HCT116 (cell line): ENCODE measurements around the gene PRKCQ. TPM values are rescaled to one million over a fixed set of nuclear protein-coding genes. Genes with fewer than 3 reads are reported as not detected.

Experiments
- ATAC-seq: fragments of 200-7000 bp; cut with Tn5 transposase; 2 replicates; pipeline ENCODE4 v1.9.1; 2020; ENCODE audit warnings: mild to moderate bottlenecking, moderate library complexity
- BruUV-seq: library from RNA; stranded (reverse); fragments of 400-500 nt; replicated peaks from 2 replicates; lab custom pipeline; 2021; lab: Mats Ljungman, UMichigan
- CTCF ChIA-PET: fragments of 300-600 bp; sonication (Branson Sonifier 250); formaldehyde crosslinking; loops from one replicate; lab custom pipeline; 2021; ENCODE audit warnings: antibody characterized with exemption; lab: Charles Lee
- POLR2A ChIA-PET: fragments of 300-600, 350-600 bp; sonication (Branson Sonifier 250); formaldehyde crosslinking; loops from one replicate; lab custom pipeline; 2021; ENCODE audit warnings: antibody characterized with exemption; lab: Charles Lee
- RAD21 ChIA-PET, 2 experiments: fragments of 300-600 bp; sonication (Branson Sonifier 250); formaldehyde crosslinking; loops; one replicate each; lab custom pipeline; 2023; ENCODE audit warnings: low total read pairs in 2 of 2; ENCODE audit not compliant: uncharacterized antibody in 2 of 2, unreplicated experiment in 2 of 2, low non-redundant PET in 1 of 2; lab: Charles Lee
- DNase-seq: peaks from one replicate; pipeline ENCODE4 v3.0.0-alpha.2; 2010; ENCODE audit warnings: low read depth, low spot score
- H2AFZ ChIP-seq: fragments of 200-600 bp; shearing (Covaris generic), sonication (generic); 2 replicates; pipeline ENCODE4 v1.6.1; 2017; ENCODE audit warnings: low read depth, mixed run types, mixed read lengths, antibody characterized with exemption, low read length; ENCODE audit not compliant: poor library complexity, severe bottlenecking
- H3K27ac ChIP-seq: 2 replicates; pipeline ENCODE4 v1.5.1; 2012; ENCODE audit warnings: low read depth, low read length
- H3K27me3 ChIP-seq: fragments of 200-600 bp; sonication (generic); 2 replicates; pipeline ENCODE4 v1.6.1; 2016; ENCODE audit warnings: mixed run types, low read length, mixed read lengths; ENCODE audit not compliant: insufficient read depth
- H3K36me3 ChIP-seq, 2 experiments: fragments of 200-500 bp in 1 of 2; fragments of 200-600 bp in 1 of 2; sonication (Bioruptor generic) in 1 of 2; sonication (generic) in 1 of 2; 2 replicates each; pipeline versions ENCODE4 v1.5.1 to v1.6.1; 2014 to 2016; ENCODE audit warnings: low read length in 2 of 2, inconsistent platforms in 1 of 2, mixed read lengths in 1 of 2, mixed run types in 1 of 2; ENCODE audit not compliant: insufficient read depth in 2 of 2, control insufficient read depth in 1 of 2
- H3K4me1 ChIP-seq, 2 experiments: fragments of 200-600 bp in 1 of 2; sonication (generic) in 1 of 2; 2 replicates each; pipeline versions ENCODE4 v1.5.1 to v1.6.1; 2012 to 2017; ENCODE audit warnings: low read length in 2 of 2, inconsistent platforms in 1 of 2, mild to moderate bottlenecking in 1 of 2, mixed read lengths in 1 of 2, mixed run types in 1 of 2, moderate library complexity in 1 of 2; ENCODE audit not compliant: insufficient read depth in 2 of 2, control insufficient read depth in 1 of 2
- H3K4me2 ChIP-seq: fragments of 200-600 bp; sonication (generic); 2 replicates; pipeline ENCODE4 v1.6.1; 2017; ENCODE audit warnings: mixed run types, low read length, mixed read lengths
- H3K4me3 ChIP-seq, 2 experiments: fragments of 200-600 bp in 1 of 2; sonication (generic) in 1 of 2; replicated peaks in 1 of 2; 2 replicates each; pipeline ENCODE4 v1.5.1; 2011 to 2016; ENCODE audit warnings: low read length in 2 of 2, control low read depth in 1 of 2, low read depth in 1 of 2, mild to moderate bottlenecking in 1 of 2, mixed read lengths in 1 of 2, mixed run types in 1 of 2
- H3K79me2 ChIP-seq: fragments of 200-600 bp; sonication (generic); 2 replicates; pipeline ENCODE4 v1.6.1; 2017; ENCODE audit warnings: mild to moderate bottlenecking, mixed run types, low read length, moderate library complexity, mixed read lengths; ENCODE audit not compliant: insufficient read depth
- H3K9ac ChIP-seq: fragments of 200-600 bp; sonication (generic); 2 replicates; pipeline ENCODE4 v1.6.1; 2016; ENCODE audit warnings: low read length, mixed read lengths
- H3K9me2 ChIP-seq: fragments of 200-600 bp; sonication (generic), shearing (Covaris generic); 2 replicates; pipeline ENCODE4 v1.6.1; 2017; ENCODE audit warnings: mixed run types, mild to moderate bottlenecking, moderate library complexity; ENCODE audit not compliant: insufficient read depth
- H3K9me3 ChIP-seq, 2 experiments: fragments of 200-500 bp in 1 of 2; fragments of 200-600 bp in 1 of 2; sonication (Bioruptor generic) in 1 of 2; sonication (generic) in 1 of 2; 2 replicates each; pipeline ENCODE4 v1.6.1; 2014 to 2017; ENCODE audit warnings: low read length in 2 of 2, mixed read lengths in 2 of 2, inconsistent platforms in 1 of 2, low read depth in 1 of 2, mild to moderate bottlenecking in 1 of 2, mixed run types in 1 of 2, moderate library complexity in 1 of 2; ENCODE audit not compliant: control insufficient read depth in 1 of 2, insufficient read depth in 1 of 2
- H4K20me1 ChIP-seq: fragments of 200-600 bp; sonication (generic), shearing (Covaris generic); 2 replicates; pipeline ENCODE4 v1.6.1; 2017; ENCODE audit warnings: mixed run types, mild to moderate bottlenecking, moderate library complexity; ENCODE audit not compliant: insufficient read depth
- CBX3 ChIP-seq: IDR thresholded peaks from 2 replicates; pipeline ENCODE4 v1.6.1; 2012; ENCODE audit warnings: low read depth
- CEBPB ChIP-seq: IDR thresholded peaks from 2 replicates; pipeline ENCODE4 v1.6.1; 2012; ENCODE audit warnings: low read depth
- EZH2phosphoT487 ChIP-seq: fragments of 200-600 bp; IDR thresholded peaks from 2 replicates; pipeline ENCODE4 v1.6.1; 2018; ENCODE audit warnings: antibody characterized with exemption, borderline replicate concordance
- JUND ChIP-seq: IDR thresholded peaks from 2 replicates; pipeline ENCODE4 v1.6.1; 2012
- POLR2AphosphoS5 ChIP-seq: IDR thresholded peaks from 2 replicates; pipeline ENCODE4 v1.6.1; 2011; ENCODE audit warnings: mild to moderate bottlenecking, low read depth, low read length, moderate library complexity
- SIN3A ChIP-seq: IDR thresholded peaks from 2 replicates; pipeline ENCODE4 v1.6.1; 2012; ENCODE audit warnings: low read depth
- YY1 ChIP-seq: IDR thresholded peaks from 2 replicates; pipeline ENCODE4 v1.6.1; 2011; ENCODE audit warnings: low read length, low read depth, moderate library complexity, mild to moderate bottlenecking; ENCODE audit not compliant: insufficient replicate concordance; ENCODE audit errors: extremely low read depth
- ZNF274 ChIP-seq: fragments of 200-500 bp; sonication (Bioruptor generic); IDR thresholded peaks from 2 replicates; pipeline ENCODE4 v1.6.1; 2014; ENCODE audit warnings: mild to moderate bottlenecking, low read depth, low read length, inconsistent platforms
- intact Hi-C: fragments of 100-400 bp; cut with micrococcal nuclease; formaldehyde crosslinking; loops from 2 replicates; pipeline ENCODE4 v1.10.0; 2022
- total RNA-seq: library from RNA; stranded (reverse); gene quantifications from one replicate; pipeline ENCODE4 v1.2.1, GENCODE V29; 2021; ENCODE audit not compliant: unreplicated experiment
- TF ChIP-seq, protein P1 (sequence below): IDR thresholded peaks from 2 replicates; pipeline ENCODE4 v1.6.1; 2012; ENCODE audit warnings: low read depth

The PRKCQ gene
- total RNA-seq, 1 experiment from 2014 or later, result 0.54 TPM

GRCh38 chr10:6518791-6519429 lies 61.2 kb downstream of the PRKCQ start:
- Histone ChIP-seq H3K4me3 (no peak overlapping the region), H3K9me3 (no peaks in the 10 kb centered on the region), H3K27me3 (peaks cover 58% of the 10 kb centered on the region), H3K9ac (no peak overlapping the region)
- intact Hi-C loops, result no loop called here
- no TSS peak for BruUV-seq
- ATAC-seq, result no peak
- TF ChIP-seq YY1 (no peak), CEBPB (no peak), SIN3A (no peak), CBX3 (no peak), ZNF274 (no peak), JUND (no peak), POLR2AphosphoS5 (no peak), EZH2phosphoT487 (no peak)
- TF ChIP-seq, protein P1, sequence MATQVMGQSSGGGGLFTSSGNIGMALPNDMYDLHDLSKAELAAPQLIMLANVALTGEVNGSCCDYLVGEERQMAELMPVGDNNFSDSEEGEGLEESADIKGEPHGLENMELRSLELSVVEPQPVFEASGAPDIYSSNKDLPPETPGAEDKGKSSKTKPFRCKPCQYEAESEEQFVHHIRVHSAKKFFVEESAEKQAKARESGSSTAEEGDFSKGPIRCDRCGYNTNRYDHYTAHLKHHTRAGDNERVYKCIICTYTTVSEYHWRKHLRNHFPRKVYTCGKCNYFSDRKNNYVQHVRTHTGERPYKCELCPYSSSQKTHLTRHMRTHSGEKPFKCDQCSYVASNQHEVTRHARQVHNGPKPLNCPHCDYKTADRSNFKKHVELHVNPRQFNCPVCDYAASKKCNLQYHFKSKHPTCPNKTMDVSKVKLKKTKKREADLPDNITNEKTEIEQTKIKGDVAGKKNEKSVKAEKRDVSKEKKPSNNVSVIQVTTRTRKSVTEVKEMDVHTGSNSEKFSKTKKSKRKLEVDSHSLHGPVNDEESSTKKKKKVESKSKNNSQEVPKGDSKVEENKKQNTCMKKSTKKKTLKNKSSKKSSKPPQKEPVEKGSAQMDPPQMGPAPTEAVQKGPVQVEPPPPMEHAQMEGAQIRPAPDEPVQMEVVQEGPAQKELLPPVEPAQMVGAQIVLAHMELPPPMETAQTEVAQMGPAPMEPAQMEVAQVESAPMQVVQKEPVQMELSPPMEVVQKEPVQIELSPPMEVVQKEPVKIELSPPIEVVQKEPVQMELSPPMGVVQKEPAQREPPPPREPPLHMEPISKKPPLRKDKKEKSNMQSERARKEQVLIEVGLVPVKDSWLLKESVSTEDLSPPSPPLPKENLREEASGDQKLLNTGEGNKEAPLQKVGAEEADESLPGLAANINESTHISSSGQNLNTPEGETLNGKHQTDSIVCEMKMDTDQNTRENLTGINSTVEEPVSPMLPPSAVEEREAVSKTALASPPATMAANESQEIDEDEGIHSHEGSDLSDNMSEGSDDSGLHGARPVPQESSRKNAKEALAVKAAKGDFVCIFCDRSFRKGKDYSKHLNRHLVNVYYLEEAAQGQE, result no peak
- TF ChIP-seq, all 23 proteins: peak for 0
- ChIA-PET RAD21 (no interaction called here), CTCF (no interaction called here), POLR2A (no interaction called here)
- no peak overlapping the region for H2AFZ ChIP-seq
- no peak overlapping the region for H3K27ac ChIP-seq
- H3K9me2 ChIP-seq, result no peaks in the 10 kb centered on the region
- H3K79me2 ChIP-seq, result no peaks in the 10 kb centered on the region
- H4K20me1 ChIP-seq, result no peaks in the 10 kb centered on the region
- no peak for DNase-seq
- no peaks in the 10 kb centered on the region for H3K4me1 ChIP-seq
- no peak overlapping the region for H3K4me2 ChIP-seq
- no peaks in the 10 kb centered on the region for H3K36me3 ChIP-seq
